ENCODE data around the gene CTXN1. TPM values are rescaled to one million over a fixed set of nuclear protein-coding genes. Genes with fewer than 3 reads are reported as not detected.

Gene CTXN1
- total RNA-seq, 2 donors from 2014 or later, result 60.1 to 87.2 TPM

DNA sequence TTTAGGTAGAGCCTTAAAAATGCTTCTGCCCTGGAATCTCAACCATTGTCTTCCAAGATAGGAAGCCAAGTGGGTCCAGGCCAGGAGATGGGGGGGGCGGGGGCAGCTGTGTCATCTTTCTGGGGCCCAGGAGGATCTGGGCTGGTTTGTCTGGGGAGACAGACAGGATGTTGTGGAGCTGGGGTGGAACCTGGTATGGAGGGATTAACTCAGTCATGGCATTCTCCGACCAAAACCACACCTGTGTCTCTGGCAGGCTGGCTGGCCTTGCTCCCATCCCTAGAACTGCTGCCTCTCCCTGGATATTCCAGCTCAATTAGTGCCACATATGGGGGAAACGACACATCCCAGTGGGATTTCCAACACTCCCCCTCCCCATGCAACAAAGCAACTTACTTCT is 25.0 kb downstream of the CTXN1 start:
- 94 to 100% methylated on average over 2 to 3 of the region's 3 CpGs for WGBS, 2 experiments (ENCODE audit: insufficient coverage in 1 of 2, insufficient read length in 1 of 2)
- peaks cover 13% of the 10 kb centered on the region for H3K36me3 Mint-ChIP-seq (ENCODE audit: low read depth)
- peaks cover 11% of the 10 kb centered on the region for H3K4me1 Mint-ChIP-seq

DNA sequence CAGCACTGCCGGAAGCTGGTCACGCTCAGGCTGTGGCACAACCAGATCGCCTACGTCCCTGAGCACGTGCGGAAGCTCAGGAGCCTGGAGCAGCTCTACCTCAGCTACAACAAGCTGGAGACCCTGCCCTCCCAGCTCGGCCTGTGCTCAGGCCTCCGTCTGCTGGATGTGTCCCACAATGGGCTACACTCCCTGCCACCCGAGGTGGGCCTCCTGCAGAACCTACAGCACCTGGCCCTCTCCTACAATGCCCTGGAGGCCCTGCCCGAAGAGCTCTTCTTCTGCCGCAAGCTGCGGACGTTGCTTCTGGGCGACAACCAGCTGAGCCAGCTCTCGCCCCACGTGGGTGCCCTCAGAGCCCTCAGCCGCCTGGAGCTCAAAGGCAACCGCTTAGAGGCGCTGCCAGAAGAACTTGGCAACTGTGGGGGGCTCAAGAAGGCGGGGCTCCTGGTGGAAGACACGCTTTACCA is 25.5 kb downstream of the CTXN1 start:
- Histone ChIP-seq H3K9me3 (ENCODE audit: control insufficient read depth, low read length) (no peaks in the 10 kb centered on the region), H3K9ac (ENCODE audit: extremely low read depth, low read length, poor library complexity, severe bottlenecking) (no peak overlapping the region), H3K4me1 (ENCODE audit: control insufficient read depth, insufficient read depth, low read length) (no peaks in the 10 kb centered on the region), H3K27me3 (ENCODE audit: control insufficient read depth, insufficient read depth, low read length, poor library complexity, severe bottlenecking) (no peaks in the 10 kb centered on the region), H3K4me3 (ENCODE audit: low read length) (no peak overlapping the region), H3K27ac (ENCODE audit: low read depth, low read length) (no peak overlapping the region), H3K36me3 (ENCODE audit: control insufficient read depth, insufficient read depth, low read length) (no peaks in the 10 kb centered on the region)
- Mint-ChIP-seq H3K36me3 (ENCODE audit: low read depth) (peaks cover 9% of the 10 kb centered on the region), H3K27ac (no peak overlapping the region), H3K27me3 (ENCODE audit: insufficient read depth) (no peaks in the 10 kb centered on the region), H3K4me3 (no peak overlapping the region), H3K9me3 (no peaks in the 10 kb centered on the region), H3K4me1 (peaks cover 8% of the 10 kb centered on the region)
- TF ChIP-seq, protein P1, sequence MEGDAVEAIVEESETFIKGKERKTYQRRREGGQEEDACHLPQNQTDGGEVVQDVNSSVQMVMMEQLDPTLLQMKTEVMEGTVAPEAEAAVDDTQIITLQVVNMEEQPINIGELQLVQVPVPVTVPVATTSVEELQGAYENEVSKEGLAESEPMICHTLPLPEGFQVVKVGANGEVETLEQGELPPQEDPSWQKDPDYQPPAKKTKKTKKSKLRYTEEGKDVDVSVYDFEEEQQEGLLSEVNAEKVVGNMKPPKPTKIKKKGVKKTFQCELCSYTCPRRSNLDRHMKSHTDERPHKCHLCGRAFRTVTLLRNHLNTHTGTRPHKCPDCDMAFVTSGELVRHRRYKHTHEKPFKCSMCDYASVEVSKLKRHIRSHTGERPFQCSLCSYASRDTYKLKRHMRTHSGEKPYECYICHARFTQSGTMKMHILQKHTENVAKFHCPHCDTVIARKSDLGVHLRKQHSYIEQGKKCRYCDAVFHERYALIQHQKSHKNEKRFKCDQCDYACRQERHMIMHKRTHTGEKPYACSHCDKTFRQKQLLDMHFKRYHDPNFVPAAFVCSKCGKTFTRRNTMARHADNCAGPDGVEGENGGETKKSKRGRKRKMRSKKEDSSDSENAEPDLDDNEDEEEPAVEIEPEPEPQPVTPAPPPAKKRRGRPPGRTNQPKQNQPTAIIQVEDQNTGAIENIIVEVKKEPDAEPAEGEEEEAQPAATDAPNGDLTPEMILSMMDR (conservative IDR thresholded peaks at IDR 0.05), result no peak
- DNase-seq, result no peak
- 87 to 89% methylated on average over 15 to 21 of the region's 21 CpGs for WGBS, 2 experiments (ENCODE audit: insufficient coverage in 1 of 2, insufficient read length in 1 of 2)

More for the DNA sequence above, 25.0 kb downstream of the CTXN1 start:
- H3K36me3 ChIP-seq (ENCODE audit: control insufficient read depth, insufficient read depth, low read length), result peaks cover 3% of the 10 kb centered on the region
- no peak for DNase-seq
- Mint-ChIP-seq H3K9me3 (no peaks in the 10 kb centered on the region), H3K4me3 (no peak overlapping the region), H3K27me3 (ENCODE audit: insufficient read depth) (no peaks in the 10 kb centered on the region), H3K27ac (no peak overlapping the region)
- H3K27ac ChIP-seq (ENCODE audit: low read depth, low read length), result no peak overlapping the region
- no peak overlapping the region for H3K9ac ChIP-seq (ENCODE audit: extremely low read depth, low read length, poor library complexity, severe bottlenecking)
- TF ChIP-seq, protein P1 (conservative IDR thresholded peaks at IDR 0.05), result no peak
- no peak overlapping the region for H3K4me3 ChIP-seq (ENCODE audit: low read length)
- H3K27me3 ChIP-seq (ENCODE audit: control insufficient read depth, insufficient read depth, low read length, poor library complexity, severe bottlenecking), result no peaks in the 10 kb centered on the region
- H3K4me1 ChIP-seq (ENCODE audit: control insufficient read depth, insufficient read depth, low read length), result no peaks in the 10 kb centered on the region
- H3K9me3 ChIP-seq (ENCODE audit: control insufficient read depth, low read length), result no peaks in the 10 kb centered on the region

DNA sequence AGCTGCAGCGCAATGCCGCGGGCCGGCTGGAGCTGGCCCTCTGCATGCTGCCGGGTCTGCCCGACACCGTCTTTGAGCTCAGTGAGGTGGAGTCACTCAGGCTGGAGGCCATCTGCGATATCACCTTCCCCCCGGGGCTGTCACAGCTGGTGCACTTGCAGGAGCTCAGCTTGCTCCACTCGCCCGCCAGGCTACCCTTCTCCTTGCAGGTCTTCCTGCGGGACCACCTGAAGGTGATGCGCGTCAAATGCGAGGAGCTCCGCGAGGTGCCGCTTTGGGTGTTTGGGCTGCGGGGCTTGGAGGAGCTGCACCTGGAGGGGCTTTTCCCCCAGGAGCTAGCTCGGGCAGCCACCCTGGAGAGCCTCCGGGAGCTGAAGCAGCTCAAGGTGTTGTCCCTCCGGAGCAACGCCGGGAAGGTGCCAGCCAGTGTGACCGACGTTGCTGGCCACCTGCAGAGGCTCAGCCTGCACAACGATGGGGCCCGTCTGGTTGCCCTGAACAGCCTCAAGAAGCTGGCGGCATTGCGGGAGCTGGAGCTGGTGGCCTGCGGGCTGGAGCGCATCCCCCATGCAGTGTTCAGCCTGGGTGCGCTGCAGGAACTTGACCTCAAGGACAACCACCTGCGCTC is 26.1 kb downstream of the CTXN1 start:
- Mint-ChIP-seq H3K9me3 (no peaks in the 10 kb centered on the region), H3K36me3 (ENCODE audit: low read depth) (peaks cover 9% of the 10 kb centered on the region), H3K4me1 (peaks cover 5% of the 10 kb centered on the region), H3K27ac (no peak overlapping the region), H3K4me3 (no peak overlapping the region), H3K27me3 (ENCODE audit: insufficient read depth) (no peaks in the 10 kb centered on the region)
- H3K4me3 ChIP-seq (ENCODE audit: low read length), result no peak overlapping the region
- no peak overlapping the region for H3K27ac ChIP-seq (ENCODE audit: low read depth, low read length)
- WGBS, 2 experiments (ENCODE audit: insufficient coverage in 1 of 2, insufficient read length in 1 of 2), result 91 to 96% methylated on average over 29 to 34 of the region's 34 CpGs
- H3K4me1 ChIP-seq (ENCODE audit: control insufficient read depth, insufficient read depth, low read length), result no peaks in the 10 kb centered on the region
- H3K9me3 ChIP-seq (ENCODE audit: control insufficient read depth, low read length), result no peaks in the 10 kb centered on the region
- H3K9ac ChIP-seq (ENCODE audit: extremely low read depth, low read length, poor library complexity, severe bottlenecking), result no peak overlapping the region
- no peak for DNase-seq
- TF ChIP-seq, protein P1 (conservative IDR thresholded peaks at IDR 0.05), result no peak
- no peaks in the 10 kb centered on the region for H3K36me3 ChIP-seq (ENCODE audit: control insufficient read depth, insufficient read depth, low read length)
- no peaks in the 10 kb centered on the region for H3K27me3 ChIP-seq (ENCODE audit: control insufficient read depth, insufficient read depth, low read length, poor library complexity, severe bottlenecking)

Measured in endodermal cell (in vitro differentiated cells).